ENCODE data around the gene FBXW7.

GRCh38 chr4:152437561-152437960 is 98.3 kb downstream of the FBXW7 start:
- TF ChIP-seq CTCF (IDR thresholded peaks at IDR 0.05), result no peak
- no peak for TF ChIP-seq POLR2A (IDR thresholded peaks at IDR 0.05)
- TF ChIP-seq POLR2AphosphoS5 (IDR thresholded peaks at IDR 0.05), result no peak
